ENCODE data around the gene TMEM8B. TPM values are rescaled to one million over a fixed set of nuclear protein-coding genes. Genes with fewer than 3 reads are reported as not detected.

The TMEM8B gene
- total and polyA plus RNA-seq, 9 of the 15 experiments (the other 6 are each of a cell fraction or from before 2014, with no cell fraction given) = 0.01 to 2.2 (median 1.1) TPM

DNA sequence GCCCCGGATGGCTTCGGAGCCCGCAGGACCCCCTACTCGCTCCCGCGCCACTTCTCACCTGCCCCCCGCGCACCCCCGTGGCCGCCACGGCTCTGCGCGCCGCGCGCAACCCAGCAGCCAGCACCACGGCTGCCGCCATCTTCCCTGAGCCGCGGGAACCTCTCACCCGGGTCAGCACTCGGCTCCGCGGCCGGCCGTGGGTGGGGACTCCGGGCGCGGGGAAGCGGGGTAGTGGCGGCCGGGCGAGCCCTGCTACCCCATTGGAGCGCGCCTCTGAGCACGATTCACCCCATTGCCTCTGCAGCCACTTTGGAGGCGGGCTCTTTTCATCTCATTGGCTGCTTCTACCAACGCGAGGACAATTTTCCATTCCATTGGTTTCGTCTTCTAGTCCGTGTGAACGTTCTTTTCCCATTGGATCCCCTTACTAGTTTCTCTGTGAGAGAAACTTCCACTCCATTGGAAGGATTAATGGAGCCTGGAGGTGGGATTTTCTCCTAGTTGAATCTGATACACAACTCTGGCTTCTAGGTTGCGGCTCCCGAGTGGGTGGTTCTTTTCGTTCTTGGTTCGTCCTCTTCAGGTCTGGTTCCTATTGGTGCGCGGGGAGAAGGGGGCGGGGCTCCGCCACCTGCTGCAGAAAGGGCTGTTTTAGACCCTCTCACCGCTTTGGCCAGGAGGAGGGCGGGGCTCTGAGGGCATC, 14.0 kb upstream of the TMEM8B start, which contains the start of gene HINT2 (continued):
- peak; percentile 32; the same call in 1 of the 2 replicates for TF ChIP-seq ZBTB7A (IDR thresholded peaks at IDR 0.05; ENCODE audit: borderline replicate concordance, control insufficient read depth, low read depth, low read length)
- TF ChIP-seq SAFB (IDR thresholded peaks at IDR 0.05; ENCODE audit: borderline replicate concordance, low read depth, low read length) = peak; percentile 78
- TF ChIP-seq ATF1 (CRISPR knock-in tag; IDR thresholded peaks at IDR 0.05) = no peak
- TF ChIP-seq ATF1 (tag; IDR thresholded peaks at IDR 0.05) = peak; percentile 64
- peak; percentile 63 for TF ChIP-seq SP2 (IDR thresholded peaks at IDR 0.05; ENCODE audit: extremely low read depth, low read depth, low read length, poor library complexity, severe bottlenecking)
- TF ChIP-seq RNF2 (IDR thresholded peaks at IDR 0.05) = no peak
- no peak for TF ChIP-seq ETS2 (tag; IDR thresholded peaks at IDR 0.05; ENCODE audit: borderline replicate concordance, poor library complexity, severe bottlenecking)
- TF ChIP-seq, protein P1, sequence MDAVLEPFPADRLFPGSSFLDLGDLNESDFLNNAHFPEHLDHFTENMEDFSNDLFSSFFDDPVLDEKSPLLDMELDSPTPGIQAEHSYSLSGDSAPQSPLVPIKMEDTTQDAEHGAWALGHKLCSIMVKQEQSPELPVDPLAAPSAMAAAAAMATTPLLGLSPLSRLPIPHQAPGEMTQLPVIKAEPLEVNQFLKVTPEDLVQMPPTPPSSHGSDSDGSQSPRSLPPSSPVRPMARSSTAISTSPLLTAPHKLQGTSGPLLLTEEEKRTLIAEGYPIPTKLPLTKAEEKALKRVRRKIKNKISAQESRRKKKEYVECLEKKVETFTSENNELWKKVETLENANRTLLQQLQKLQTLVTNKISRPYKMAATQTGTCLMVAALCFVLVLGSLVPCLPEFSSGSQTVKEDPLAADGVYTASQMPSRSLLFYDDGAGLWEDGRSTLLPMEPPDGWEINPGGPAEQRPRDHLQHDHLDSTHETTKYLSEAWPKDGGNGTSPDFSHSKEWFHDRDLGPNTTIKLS (IDR thresholded peaks at IDR 0.05; ENCODE audit: borderline replicate concordance, low read depth) = peak; percentile 96; the same call in 1 of the 2 replicates
- peak; percentile 81 for TF ChIP-seq NFYB (IDR thresholded peaks at IDR 0.05; ENCODE audit: extremely low read depth, insufficient read length)
- TF ChIP-seq NEUROD1 (IDR thresholded peaks at IDR 0.05; ENCODE audit: borderline replicate concordance, low read depth, low read length, partially characterized antibody) = peak; percentile 85
- peak; percentile 61; the same call in 1 of the 2 replicates for TF ChIP-seq PML (IDR thresholded peaks at IDR 0.05; ENCODE audit: low read length)
- 0 out of 4 replicates have a peak, but pooled peaks of 1 of the 2 experiments have one; percentile 46 for TF ChIP-seq MAZ (CRISPR knock-in tag; conservative IDR thresholded peaks at IDR 0.05 in 1 of 2, IDR thresholded peaks at IDR 0.05 in 1 of 2)
- TF ChIP-seq, protein P2, sequence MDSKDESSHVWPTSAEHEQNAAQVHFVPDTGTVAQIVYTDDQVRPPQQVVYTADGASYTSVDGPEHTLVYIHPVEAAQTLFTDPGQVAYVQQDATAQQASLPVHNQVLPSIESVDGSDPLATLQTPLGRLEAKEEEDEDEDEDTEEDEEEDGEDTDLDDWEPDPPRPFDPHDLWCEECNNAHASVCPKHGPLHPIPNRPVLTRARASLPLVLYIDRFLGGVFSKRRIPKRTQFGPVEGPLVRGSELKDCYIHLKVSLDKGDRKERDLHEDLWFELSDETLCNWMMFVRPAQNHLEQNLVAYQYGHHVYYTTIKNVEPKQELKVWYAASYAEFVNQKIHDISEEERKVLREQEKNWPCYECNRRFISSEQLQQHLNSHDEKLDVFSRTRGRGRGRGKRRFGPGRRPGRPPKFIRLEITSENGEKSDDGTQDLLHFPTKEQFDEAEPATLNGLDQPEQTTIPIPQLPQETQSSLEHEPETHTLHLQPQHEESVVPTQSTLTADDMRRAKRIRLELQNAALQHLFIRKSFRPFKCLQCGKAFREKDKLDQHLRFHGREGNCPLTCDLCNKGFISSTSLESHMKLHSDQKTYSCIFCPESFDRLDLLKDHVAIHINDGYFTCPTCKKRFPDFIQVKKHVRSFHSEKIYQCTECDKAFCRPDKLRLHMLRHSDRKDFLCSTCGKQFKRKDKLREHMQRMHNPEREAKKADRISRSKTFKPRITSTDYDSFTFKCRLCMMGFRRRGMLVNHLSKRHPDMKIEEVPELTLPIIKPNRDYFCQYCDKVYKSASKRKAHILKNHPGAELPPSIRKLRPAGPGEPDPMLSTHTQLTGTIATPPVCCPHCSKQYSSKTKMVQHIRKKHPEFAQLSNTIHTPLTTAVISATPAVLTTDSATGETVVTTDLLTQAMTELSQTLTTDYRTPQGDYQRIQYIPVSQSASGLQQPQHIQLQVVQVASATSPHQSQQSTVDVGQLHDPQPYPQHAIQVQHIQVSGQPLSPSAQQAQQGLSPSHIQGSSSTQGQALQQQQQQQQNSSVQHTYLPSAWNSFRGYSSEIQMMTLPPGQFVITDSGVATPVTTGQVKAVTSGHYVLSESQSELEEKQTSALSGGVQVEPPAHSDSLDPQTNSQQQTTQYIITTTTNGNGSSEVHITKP (IDR thresholded peaks at IDR 0.05; ENCODE audit: partially characterized antibody) = peak; percentile 95
- TF ChIP-seq, protein P3, sequence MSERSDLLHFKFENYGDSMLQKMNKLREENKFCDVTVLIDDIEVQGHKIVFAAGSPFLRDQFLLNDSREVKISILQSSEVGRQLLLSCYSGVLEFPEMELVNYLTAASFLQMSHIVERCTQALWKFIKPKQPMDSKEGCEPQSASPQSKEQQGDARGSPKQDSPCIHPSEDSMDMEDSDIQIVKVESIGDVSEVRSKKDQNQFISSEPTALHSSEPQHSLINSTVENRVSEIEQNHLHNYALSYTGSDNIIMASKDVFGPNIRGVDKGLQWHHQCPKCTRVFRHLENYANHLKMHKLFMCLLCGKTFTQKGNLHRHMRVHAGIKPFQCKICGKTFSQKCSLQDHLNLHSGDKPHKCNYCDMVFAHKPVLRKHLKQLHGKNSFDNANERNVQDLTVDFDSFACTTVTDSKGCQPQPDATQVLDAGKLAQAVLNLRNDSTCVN (CRISPR knock-in tag; IDR thresholded peaks at IDR 0.05) = no peak
- TF ChIP-seq, protein P4, sequence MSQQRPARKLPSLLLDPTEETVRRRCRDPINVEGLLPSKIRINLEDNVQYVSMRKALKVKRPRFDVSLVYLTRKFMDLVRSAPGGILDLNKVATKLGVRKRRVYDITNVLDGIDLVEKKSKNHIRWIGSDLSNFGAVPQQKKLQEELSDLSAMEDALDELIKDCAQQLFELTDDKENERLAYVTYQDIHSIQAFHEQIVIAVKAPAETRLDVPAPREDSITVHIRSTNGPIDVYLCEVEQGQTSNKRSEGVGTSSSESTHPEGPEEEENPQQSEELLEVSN (IDR thresholded peaks at IDR 0.05; ENCODE audit: borderline replicate concordance in 1 of 2, extremely low read depth in 1 of 2, insufficient read depth in 1 of 2, insufficient read length in 1 of 2, low read depth in 1 of 2, low read length in 1 of 2, poor library complexity in 1 of 2, severe bottlenecking in 1 of 2) = peak in 1 of 2 experiments; percentile 48
- TF ChIP-seq, protein P5, sequence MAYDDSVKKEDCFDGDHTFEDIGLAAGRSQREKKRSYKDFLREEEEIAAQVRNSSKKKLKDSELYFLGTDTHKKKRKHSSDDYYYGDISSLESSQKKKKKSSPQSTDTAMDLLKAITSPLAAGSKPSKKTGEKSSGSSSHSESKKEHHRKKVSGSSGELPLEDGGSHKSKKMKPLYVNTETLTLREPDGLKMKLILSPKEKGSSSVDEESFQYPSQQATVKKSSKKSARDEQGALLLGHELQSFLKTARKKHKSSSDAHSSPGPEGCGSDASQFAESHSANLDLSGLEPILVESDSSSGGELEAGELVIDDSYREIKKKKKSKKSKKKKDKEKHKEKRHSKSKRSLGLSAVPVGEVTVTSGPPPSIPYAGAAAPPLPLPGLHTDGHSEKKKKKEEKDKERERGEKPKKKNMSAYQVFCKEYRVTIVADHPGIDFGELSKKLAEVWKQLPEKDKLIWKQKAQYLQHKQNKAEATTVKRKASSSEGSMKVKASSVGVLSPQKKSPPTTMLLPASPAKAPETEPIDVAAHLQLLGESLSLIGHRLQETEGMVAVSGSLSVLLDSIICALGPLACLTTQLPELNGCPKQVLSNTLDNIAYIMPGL (CRISPR knock-in tag; IDR thresholded peaks at IDR 0.05) = no peak
- TF ChIP-seq SUPT5H (IDR thresholded peaks at IDR 0.05) = peak; percentile 77
